H9 (cell line): ENCODE data around the gene SPAG7. TPM values are rescaled to one million over a fixed set of nuclear protein-coding genes. Genes with fewer than 3 reads are reported as not detected.

Experiments
- DNase-seq: peaks from one replicate; pipeline ENCODE4 v3.0.0-alpha.2; 2017
- H2AFZ ChIP-seq: one replicate; pipeline ENCODE4 v1.6.1; 2013; ENCODE audit warnings: mild to moderate bottlenecking, low read length, control low read depth, moderate library complexity
- H2AK5ac ChIP-seq: 2 replicates; pipeline ENCODE4 v1.6.1; 2013; ENCODE audit warnings: low read length, control low read depth, mixed read lengths; ENCODE audit not compliant: insufficient read length
- H2BK120ac ChIP-seq: one replicate; pipeline ENCODE4 v1.6.1; 2013; ENCODE audit warnings: low read depth, mild to moderate bottlenecking, low read length, control low read depth, inconsistent platforms; ENCODE audit not compliant: poor library complexity, severe bottlenecking
- H2BK12ac ChIP-seq: 2 replicates; pipeline ENCODE4 v1.6.1; 2013; ENCODE audit warnings: low read length, control low read depth, mixed read lengths, low read depth; ENCODE audit not compliant: insufficient read length
- H2BK15ac ChIP-seq: 2 replicates; pipeline ENCODE4 v1.6.1; 2013; ENCODE audit warnings: low read depth, low read length, control low read depth
- H2BK20ac ChIP-seq: one replicate; pipeline ENCODE4 v1.6.1; 2013; ENCODE audit warnings: low read depth, mild to moderate bottlenecking, low read length, control low read depth, inconsistent platforms; ENCODE audit not compliant: poor library complexity, severe bottlenecking
- H2BK5ac ChIP-seq: 2 replicates; pipeline ENCODE4 v1.6.1; 2013; ENCODE audit warnings: low read length, control low read depth, mixed read lengths; ENCODE audit not compliant: insufficient read length
- H3K14ac ChIP-seq: 2 replicates; pipeline ENCODE4 v1.6.1; 2013; ENCODE audit warnings: low read length, control low read depth; ENCODE audit not compliant: insufficient read depth
- H3K18ac ChIP-seq: 2 replicates; pipeline ENCODE4 v1.6.1; 2013; ENCODE audit warnings: low read depth, mild to moderate bottlenecking, mixed read lengths, low read length, control low read depth; ENCODE audit not compliant: insufficient read length
- H3K23ac ChIP-seq: 2 replicates; pipeline ENCODE4 v1.6.1; 2013; ENCODE audit warnings: low read length, control low read depth, mixed read lengths, low read depth; ENCODE audit not compliant: insufficient read length
- H3K23me2 ChIP-seq: 2 replicates; pipeline ENCODE4 v1.6.1; 2013; ENCODE audit warnings: low read depth, mild to moderate bottlenecking, mixed read lengths, low read length, control low read depth; ENCODE audit not compliant: insufficient read length, poor library complexity, severe bottlenecking
- H3K27ac ChIP-seq: 2 replicates; pipeline ENCODE4 v1.5.1; 2013; ENCODE audit warnings: low read length, control low read depth, mixed read lengths, low read depth; ENCODE audit not compliant: insufficient read length
- H3K27me3 ChIP-seq: 2 replicates; pipeline ENCODE4 v1.6.1; 2013; ENCODE audit warnings: low read length, control low read depth, inconsistent platforms; ENCODE audit not compliant: insufficient read depth
- H3K4ac ChIP-seq: 2 replicates; pipeline ENCODE4 v1.6.1; 2013; ENCODE audit warnings: low read depth, mild to moderate bottlenecking, control low read depth, inconsistent platforms, low read length, moderate library complexity
- H3K4me1 ChIP-seq: 2 replicates; pipeline ENCODE4 v1.6.1; 2013; ENCODE audit warnings: low read length, control low read depth, inconsistent platforms; ENCODE audit not compliant: insufficient read depth
- H3K4me2 ChIP-seq: 2 replicates; pipeline ENCODE4 v1.6.1; 2013; ENCODE audit warnings: low read length, control low read depth, mixed read lengths; ENCODE audit not compliant: insufficient read length, insufficient read depth
- H3K56ac ChIP-seq: 2 replicates; pipeline ENCODE4 v1.6.1; 2013; ENCODE audit warnings: low read depth, mild to moderate bottlenecking, mixed read lengths, low read length, control low read depth; ENCODE audit not compliant: insufficient read length
- H3K79me1 ChIP-seq: 2 replicates; pipeline ENCODE4 v1.6.1; 2013; ENCODE audit warnings: low read depth, mild to moderate bottlenecking, moderate library complexity, low read length, control low read depth, inconsistent platforms; ENCODE audit not compliant: insufficient read depth, poor library complexity, severe bottlenecking
- H3K79me2 ChIP-seq: 2 replicates; pipeline ENCODE4 v1.6.1; 2013; ENCODE audit warnings: low read length, control low read depth, inconsistent platforms; ENCODE audit not compliant: insufficient read depth
- H3K9ac ChIP-seq: 2 replicates; pipeline ENCODE4 v1.6.1; 2013; ENCODE audit warnings: low read length, control low read depth, mixed read lengths; ENCODE audit not compliant: insufficient read length; ENCODE audit errors: extremely low read depth
- H3K9me3 ChIP-seq: one replicate; pipeline ENCODE4 v1.6.1; 2013; ENCODE audit warnings: low read depth, low read length, inconsistent platforms; ENCODE audit not compliant: control insufficient read depth
- H3T11ph ChIP-seq: one replicate; pipeline ENCODE4 v1.6.1; 2013; ENCODE audit warnings: mild to moderate bottlenecking, low read length, control low read depth, inconsistent platforms
- H4K20me1 ChIP-seq: one replicate; pipeline ENCODE4 v1.6.1; 2013; ENCODE audit not compliant: control insufficient read depth, insufficient read length, insufficient read depth
- H4K5ac ChIP-seq: 2 replicates; pipeline ENCODE4 v1.6.1; 2013; ENCODE audit warnings: low read depth, mild to moderate bottlenecking, mixed read lengths, low read length, control low read depth; ENCODE audit not compliant: insufficient read length
- H4K8ac ChIP-seq: replicated peaks from 2 replicates; pipeline ENCODE4 v1.6.1; 2013; ENCODE audit warnings: low read length, control low read depth, mixed read lengths, low read depth; ENCODE audit not compliant: insufficient read length
- H4K91ac ChIP-seq: 2 replicates; pipeline ENCODE4 v1.6.1; 2013; ENCODE audit warnings: low read depth, mild to moderate bottlenecking, moderate library complexity, mixed read lengths, low read length, control low read depth; ENCODE audit not compliant: insufficient read length
- H3K27ac Mint-ChIP-seq, 3 experiments: 2 replicates in 2 of 3; 3 replicates in 1 of 3; pipeline ENCODE4 v1.8.0; 2020 to 2021; ENCODE audit warnings: mixed read lengths in 3 of 3, mild to moderate bottlenecking in 1 of 3, moderate library complexity in 1 of 3
- H3K27me3 Mint-ChIP-seq: 2 replicates; pipeline ENCODE4 v1.8.0; 2021; ENCODE audit warnings: low read depth, mild to moderate bottlenecking, moderate library complexity, mixed read lengths
- H3K36me3 Mint-ChIP-seq, 3 experiments: 2 replicates in 2 of 3; 3 replicates in 1 of 3; pipeline ENCODE4 v1.8.0; 2020 to 2021; ENCODE audit warnings: low read depth in 3 of 3, mixed read lengths in 3 of 3; ENCODE audit not compliant: insufficient read depth in 1 of 3
- H3K4me1 Mint-ChIP-seq, 2 experiments: 2 replicates each; pipeline ENCODE4 v1.8.0; 2020; ENCODE audit warnings: mixed read lengths in 2 of 2
- H3K4me3 Mint-ChIP-seq, 2 experiments: 2 replicates in 1 of 2; 3 replicates in 1 of 2; pipeline ENCODE4 v1.8.0; 2020 to 2021; ENCODE audit warnings: mild to moderate bottlenecking in 2 of 2, mixed read lengths in 2 of 2, moderate library complexity in 1 of 2
- H3K9me3 Mint-ChIP-seq, 2 experiments: 2 replicates in 1 of 2; 3 replicates in 1 of 2; pipeline ENCODE4 v1.8.0; 2020; ENCODE audit warnings: mild to moderate bottlenecking in 2 of 2, mixed read lengths in 2 of 2, moderate library complexity in 1 of 2
- whole genome bisulfite sequencing: extraction: QIAGEN DNeasy Blood & Tissue Kit; methylation state at CpG from one replicate; pipeline ENCODE4 v1.1.7; 2013; ENCODE audit warnings: missing lambda C conversion rate, low lambda C conversion rate, mixed read lengths; ENCODE audit not compliant: insufficient read length; ENCODE audit errors: extremely low coverage; 5-methylcytosine and 5-hydroxymethylcytosine counted together
- total RNA-seq: library from RNA; stranded (reverse); gene quantifications from 2 replicates; pipeline ENCODE4 v1.2.1, GENCODE V29; 2021
- TF ChIP-seq, protein P1 (sequence below): fragments of 200-600 bp; sonication (generic); conservative IDR thresholded peaks from 3 replicates; pipeline ENCODE4 v1.8.0; 2021; ENCODE audit warnings: antibody characterized with exemption, mild to moderate bottlenecking

The SPAG7 gene
- total RNA-seq, 1 experiment from 2014 or later, result 102 TPM

DNA sequence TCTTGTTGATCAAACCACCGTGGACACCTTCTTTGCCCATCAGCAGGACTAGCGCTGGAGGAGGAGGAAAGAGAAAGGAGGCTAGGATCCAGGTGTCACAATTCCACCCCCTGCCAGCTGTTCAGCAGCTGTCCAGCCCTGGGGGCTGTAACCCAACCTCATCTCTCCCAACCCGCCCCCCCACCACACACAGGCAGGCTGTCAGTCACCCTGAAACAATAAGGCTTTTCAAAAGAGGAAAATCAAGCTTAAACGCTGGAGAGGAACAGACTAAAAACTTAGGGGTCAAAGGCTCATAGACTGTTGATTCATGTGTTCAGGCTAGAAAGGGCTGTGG, 21.7 kb downstream of the SPAG7 start:
- H2AK5ac ChIP-seq, result no peak overlapping the region
- Mint-ChIP-seq H3K36me3 (peaks cover 32 to 66% (median 53%) of the 10 kb centered on the region in 3 experiments), H3K27ac (peak overlapping the region; percentile 91 to 93 (median 92); a peak in 4 of 7 replicates), H3K27me3 (peaks cover 6% of the 10 kb centered on the region), H3K9me3 (peaks cover 0 to 2% of the 10 kb centered on the region in 2 experiments; a peak in 2 of 5 replicates), H3K4me3 (peak overlapping the region; percentile 95 to 100), H3K4me1 (peaks cover 35 to 38% of the 10 kb centered on the region in 2 experiments)
- peaks cover 4% of the 10 kb centered on the region for H3K79me1 ChIP-seq
- no peak overlapping the region for H4K5ac ChIP-seq
- H3K56ac ChIP-seq, result no peak overlapping the region
- no peaks in the 10 kb centered on the region for H3K9me3 ChIP-seq
- H3K4me2 ChIP-seq, result peak overlapping the region; percentile 72
- no peak overlapping the region for H3K14ac ChIP-seq
- H3K4ac ChIP-seq, result no peak overlapping the region
- H3K4me1 ChIP-seq, result no peaks in the 10 kb centered on the region
- peaks cover 15% of the 10 kb centered on the region; the same call in 1 of the 2 replicates for H3K79me2 ChIP-seq
- H2AFZ ChIP-seq, result no peak overlapping the region
- peak overlapping the region; percentile 53 for H3K9ac ChIP-seq
- no peak overlapping the region for H2BK5ac ChIP-seq
- H3K27me3 ChIP-seq, result no peaks in the 10 kb centered on the region
- H3K23ac ChIP-seq, result no peak overlapping the region
- no peak overlapping the region for H4K91ac ChIP-seq
- TF ChIP-seq, protein P1, sequence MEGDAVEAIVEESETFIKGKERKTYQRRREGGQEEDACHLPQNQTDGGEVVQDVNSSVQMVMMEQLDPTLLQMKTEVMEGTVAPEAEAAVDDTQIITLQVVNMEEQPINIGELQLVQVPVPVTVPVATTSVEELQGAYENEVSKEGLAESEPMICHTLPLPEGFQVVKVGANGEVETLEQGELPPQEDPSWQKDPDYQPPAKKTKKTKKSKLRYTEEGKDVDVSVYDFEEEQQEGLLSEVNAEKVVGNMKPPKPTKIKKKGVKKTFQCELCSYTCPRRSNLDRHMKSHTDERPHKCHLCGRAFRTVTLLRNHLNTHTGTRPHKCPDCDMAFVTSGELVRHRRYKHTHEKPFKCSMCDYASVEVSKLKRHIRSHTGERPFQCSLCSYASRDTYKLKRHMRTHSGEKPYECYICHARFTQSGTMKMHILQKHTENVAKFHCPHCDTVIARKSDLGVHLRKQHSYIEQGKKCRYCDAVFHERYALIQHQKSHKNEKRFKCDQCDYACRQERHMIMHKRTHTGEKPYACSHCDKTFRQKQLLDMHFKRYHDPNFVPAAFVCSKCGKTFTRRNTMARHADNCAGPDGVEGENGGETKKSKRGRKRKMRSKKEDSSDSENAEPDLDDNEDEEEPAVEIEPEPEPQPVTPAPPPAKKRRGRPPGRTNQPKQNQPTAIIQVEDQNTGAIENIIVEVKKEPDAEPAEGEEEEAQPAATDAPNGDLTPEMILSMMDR, result no peak
- no CpG with 5 or more reads among the region's 4 CpGs for WGBS
- no peaks in the 10 kb centered on the region for H4K20me1 ChIP-seq
- H4K8ac ChIP-seq, result no peak overlapping the region
- H2BK12ac ChIP-seq, result no peak overlapping the region
- H2BK20ac ChIP-seq, result no peak overlapping the region
- H3K18ac ChIP-seq, result no peak overlapping the region
- peak overlapping the region; percentile 17 for H3K27ac ChIP-seq
- H3K23me2 ChIP-seq, result peaks cover 23% of the 10 kb centered on the region
- no peak overlapping the region for H2BK120ac ChIP-seq
- DNase-seq, result no peak
- H2BK15ac ChIP-seq, result no peak overlapping the region
- H3T11ph ChIP-seq, result no peak overlapping the region
